GM23338 (cell line): ENCODE measurements around the gene SRPRA. TPM values are rescaled to one million over a fixed set of nuclear protein-coding genes. Genes with fewer than 3 reads are reported as not detected.

ENCODE experiments used
- ATAC-seq: fragments of 200-7000 bp; cut with Tn5 transposase; 3 replicates; pipeline ENCODE4 v1.9.1; 2020
- DNase-seq: peaks from one replicate; pipeline ENCODE4 v3.0.0-alpha.2; 2015; ENCODE audit warnings: low spot score
- H2AFZ ChIP-seq: fragments of 200-600 bp; sonication (generic); 2 replicates; pipeline ENCODE4 v1.8.0; 2016; ENCODE audit warnings: antibody characterized with exemption, mild to moderate bottlenecking, moderate library complexity
- H3F3A ChIP-seq: fragments of 200-600 bp; sonication (generic); replicated peaks from 2 replicates; pipeline ENCODE4 v1.8.0; 2017; ENCODE audit warnings: antibody characterized with exemption, mixed run types, low read depth
- H3K27ac ChIP-seq: fragments of 200-600 bp; sonication (generic); 2 replicates; pipeline ENCODE4 v1.6.1; 2016; ENCODE audit warnings: low read depth
- H3K27me3 ChIP-seq: fragments of 200-600 bp; sonication (generic); 2 replicates; pipeline ENCODE4 v1.8.0; 2016; ENCODE audit warnings: mild to moderate bottlenecking, mixed run types, moderate library complexity; ENCODE audit not compliant: insufficient read depth
- H3K36me3 ChIP-seq: fragments of 200-600 bp; sonication (generic); 2 replicates; pipeline ENCODE4 v1.8.0; 2016; ENCODE audit warnings: mild to moderate bottlenecking; ENCODE audit not compliant: insufficient read depth
- H3K4me1 ChIP-seq: fragments of 200-600 bp; sonication (generic); 2 replicates; pipeline ENCODE4 v1.8.0; 2016; ENCODE audit warnings: mild to moderate bottlenecking, moderate library complexity; ENCODE audit not compliant: insufficient read depth
- H3K4me2 ChIP-seq: fragments of 200-600 bp; sonication (generic); 2 replicates; pipeline ENCODE4 v1.7.1; 2017; ENCODE audit warnings: mixed run types
- H3K4me3 ChIP-seq: fragments of 200-600 bp; sonication (generic); 2 replicates; pipeline ENCODE4 v1.6.1; 2016; ENCODE audit warnings: mixed run types
- H3K79me2 ChIP-seq: fragments of 200-600 bp; sonication (generic); replicated peaks from 2 replicates; pipeline ENCODE4 v1.8.0; 2017; ENCODE audit warnings: mild to moderate bottlenecking; ENCODE audit not compliant: insufficient read depth
- H3K9me2 ChIP-seq: fragments of 200-600 bp; sonication (generic); 2 replicates; pipeline ENCODE4 v1.8.0; 2017; ENCODE audit not compliant: insufficient read depth
- H4K20me1 ChIP-seq: fragments of 200-600 bp; sonication (generic); replicated peaks from 2 replicates; pipeline ENCODE4 v1.8.0; 2017; ENCODE audit warnings: mild to moderate bottlenecking; ENCODE audit not compliant: insufficient read depth
- H3K27ac Mint-ChIP-seq: 2 replicates; pipeline ENCODE4 v1.8.0; 2020; ENCODE audit warnings: inconsistent platforms, mild to moderate bottlenecking, moderate library complexity, mixed read lengths
- H3K27me3 Mint-ChIP-seq: 3 replicates; pipeline ENCODE4 v1.8.0; 2022; ENCODE audit warnings: low read depth, mild to moderate bottlenecking, moderate library complexity, mixed read lengths, inconsistent platforms; ENCODE audit not compliant: insufficient read depth, poor library complexity
- H3K36me3 Mint-ChIP-seq: 3 replicates; pipeline ENCODE4 v1.8.0; 2021; ENCODE audit warnings: low read depth, mild to moderate bottlenecking, inconsistent platforms, moderate library complexity, mixed read lengths
- H3K4me1 Mint-ChIP-seq: 3 replicates; pipeline ENCODE4 v1.8.0; 2020; ENCODE audit warnings: mild to moderate bottlenecking, inconsistent platforms, mixed read lengths
- H3K4me3 Mint-ChIP-seq: 3 replicates; pipeline ENCODE4 v1.8.0; 2021; ENCODE audit warnings: moderate library complexity, mild to moderate bottlenecking, inconsistent platforms, mixed read lengths
- H3K9me3 Mint-ChIP-seq: 3 replicates; pipeline ENCODE4 v1.8.0; 2020; ENCODE audit warnings: moderate library complexity, mild to moderate bottlenecking, inconsistent platforms, mixed read lengths
- CREB1 ChIP-seq: fragments of 250-450 bp; sonication (Bioruptor Pico); IDR thresholded peaks from 2 replicates; pipeline ENCODE4 v1.5.0; 2020; ENCODE audit warnings: low read depth, mild to moderate bottlenecking, moderate library complexity
- ETS1 ChIP-seq: IDR thresholded peaks from 2 replicates; pipeline ENCODE4 v1.6.1; 2016; ENCODE audit warnings: antibody characterized with exemption
- EZH2 ChIP-seq: fragments of 200-600 bp; sonication (generic); IDR thresholded peaks from one replicate; pipeline ENCODE4 v1.8.0; 2017; ENCODE audit warnings: antibody characterized with exemption, mild to moderate bottlenecking, low read depth; ENCODE audit not compliant: unreplicated experiment
- EZH2phosphoT487 ChIP-seq: fragments of 200-600 bp; sonication (generic); IDR thresholded peaks from one replicate; pipeline ENCODE4 v1.8.1; 2018; ENCODE audit warnings: antibody characterized with exemption; ENCODE audit not compliant: unreplicated experiment
- JUNB ChIP-seq: IDR thresholded peaks from one replicate; pipeline ENCODE4 v1.6.1; 2016; ENCODE audit warnings: antibody characterized with exemption; ENCODE audit not compliant: unreplicated experiment
- NANOG ChIP-seq: IDR thresholded peaks from 2 replicates; pipeline ENCODE4 v1.6.1; 2016; ENCODE audit warnings: antibody characterized with exemption, borderline replicate concordance
- STAT1 ChIP-seq: IDR thresholded peaks from one replicate; pipeline ENCODE4 v1.6.1; 2016; ENCODE audit warnings: antibody characterized with exemption; ENCODE audit not compliant: unreplicated experiment
- ZNF114 ChIP-seq: fragments of 250-450 bp; sonication (Bioruptor Pico); IDR thresholded peaks from 2 replicates; pipeline ENCODE4 v1.5.0; 2020; ENCODE audit warnings: mild to moderate bottlenecking, moderate library complexity
- ZNF331 ChIP-seq: fragments of 250-450 bp; sonication (Bioruptor Pico); IDR thresholded peaks from 2 replicates; pipeline ENCODE4 v1.5.0; 2020; ENCODE audit warnings: low read depth, mild to moderate bottlenecking, moderate library complexity
- ZNF462 ChIP-seq: fragments of 250-450 bp; sonication (Bioruptor Pico); IDR thresholded peaks from 2 replicates; pipeline ENCODE4 v1.5.0; 2020; ENCODE audit warnings: mild to moderate bottlenecking, moderate library complexity
- polyA plus RNA-seq: library from polyadenylated mRNA; unstranded; fragments of >200 nt; fragmentation: Nextera tagmentation; extraction: Ambion mirVana; gene quantifications from 2 replicates; pipeline ENCODE4 v1.2.1, GENCODE V29; 2016
- total RNA-seq: library from RNA; depleted of rRNA; stranded (reverse); fragments of >200 nt; shearing (Covaris generic); gene quantifications from 2 replicates; pipeline ENCODE4 v1.2.3, GENCODE V29; 2014
- TF ChIP-seq, protein P1 (sequence below), 2 experiments: fragments of 200-600 bp in 1 of 2; sonication (generic) in 1 of 2; conservative IDR thresholded peaks; 2 replicates each; pipeline versions ENCODE4 v1.5.1 to v1.6.1; 2016 to 2017; ENCODE audit warnings: antibody characterized with exemption in 2 of 2, low read depth in 2 of 2, mild to moderate bottlenecking in 2 of 2, moderate library complexity in 1 of 2
- TF ChIP-seq, protein P2 (sequence below): IDR thresholded peaks from one replicate; pipeline ENCODE4 v1.6.1; 2018; ENCODE audit warnings: antibody characterized with exemption; ENCODE audit not compliant: unreplicated experiment

SRPRA gene
- total and polyA plus RNA-seq, 2 experiments from 2014 or later: 27.1 to 53.2 TPM

DNA sequence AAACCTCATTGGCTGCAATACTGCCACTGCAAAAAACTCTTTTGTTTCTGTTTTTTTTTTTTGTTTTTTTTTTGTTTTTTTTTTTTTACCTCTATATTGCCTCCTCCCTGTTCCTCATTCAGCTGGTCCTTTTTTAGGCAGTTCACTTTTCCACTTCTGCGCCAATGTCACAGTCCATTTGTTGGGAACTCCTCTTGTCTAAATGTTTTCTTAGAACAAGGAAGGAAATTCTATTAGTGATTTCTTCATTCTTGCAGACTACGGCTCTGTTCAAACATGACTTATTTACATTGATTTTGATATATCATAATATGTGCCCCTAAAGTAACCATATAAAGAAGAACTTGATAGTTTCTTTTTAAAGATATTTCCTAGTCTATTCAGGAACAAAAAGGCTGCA is 54.3 kb downstream of the SRPRA start:
- Histone ChIP-seq H3K27ac (no peak overlapping the region), H3F3A (no peaks in the 10 kb centered on the region; the same call in 1 of the 2 replicates), H3K4me2 (no peak overlapping the region), H3K4me1 (peaks cover 19% of the 10 kb centered on the region), H3K27me3 (no peaks in the 10 kb centered on the region), H3K79me2 (peaks cover 92% of the 10 kb centered on the region), H4K20me1 (peaks cover 59% of the 10 kb centered on the region), H3K9me2 (no peaks in the 10 kb centered on the region), H2AFZ (no peak overlapping the region), H3K36me3 (peaks cover 5% of the 10 kb centered on the region; the same call in 1 of the 2 replicates), H3K4me3 (no peak overlapping the region)
- Mint-ChIP-seq H3K4me1 (peaks cover 16% of the 10 kb centered on the region), H3K27me3 (peaks cover 8% of the 10 kb centered on the region), H3K36me3 (peaks cover 14% of the 10 kb centered on the region), H3K27ac (no peak overlapping the region), H3K9me3 (peaks cover 2% of the 10 kb centered on the region; the same call in 1 of the 3 replicates), H3K4me3 (no peak overlapping the region)
- ATAC-seq (no peak), DNase-seq (no peak)
- TF ChIP-seq ZNF331 (CRISPR knock-in tag): no peak
- TF ChIP-seq ZNF114 (CRISPR knock-in tag): no peak
- TF ChIP-seq, protein P1, sequence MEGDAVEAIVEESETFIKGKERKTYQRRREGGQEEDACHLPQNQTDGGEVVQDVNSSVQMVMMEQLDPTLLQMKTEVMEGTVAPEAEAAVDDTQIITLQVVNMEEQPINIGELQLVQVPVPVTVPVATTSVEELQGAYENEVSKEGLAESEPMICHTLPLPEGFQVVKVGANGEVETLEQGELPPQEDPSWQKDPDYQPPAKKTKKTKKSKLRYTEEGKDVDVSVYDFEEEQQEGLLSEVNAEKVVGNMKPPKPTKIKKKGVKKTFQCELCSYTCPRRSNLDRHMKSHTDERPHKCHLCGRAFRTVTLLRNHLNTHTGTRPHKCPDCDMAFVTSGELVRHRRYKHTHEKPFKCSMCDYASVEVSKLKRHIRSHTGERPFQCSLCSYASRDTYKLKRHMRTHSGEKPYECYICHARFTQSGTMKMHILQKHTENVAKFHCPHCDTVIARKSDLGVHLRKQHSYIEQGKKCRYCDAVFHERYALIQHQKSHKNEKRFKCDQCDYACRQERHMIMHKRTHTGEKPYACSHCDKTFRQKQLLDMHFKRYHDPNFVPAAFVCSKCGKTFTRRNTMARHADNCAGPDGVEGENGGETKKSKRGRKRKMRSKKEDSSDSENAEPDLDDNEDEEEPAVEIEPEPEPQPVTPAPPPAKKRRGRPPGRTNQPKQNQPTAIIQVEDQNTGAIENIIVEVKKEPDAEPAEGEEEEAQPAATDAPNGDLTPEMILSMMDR (conservative IDR thresholded peaks at IDR 0.05; ENCODE audit: low read depth in 2 of 2): no peak
- no peak for TF ChIP-seq EZH2phosphoT487
- TF ChIP-seq ETS1: no peak
- TF ChIP-seq JUNB: no peak
- TF ChIP-seq CREB1 (CRISPR knock-in tag): no peak
- TF ChIP-seq ZNF462 (CRISPR knock-in tag): no peak
- no peak for TF ChIP-seq STAT1
- TF ChIP-seq EZH2: no peak
- TF ChIP-seq NANOG: no peak
- TF ChIP-seq, protein P2, sequence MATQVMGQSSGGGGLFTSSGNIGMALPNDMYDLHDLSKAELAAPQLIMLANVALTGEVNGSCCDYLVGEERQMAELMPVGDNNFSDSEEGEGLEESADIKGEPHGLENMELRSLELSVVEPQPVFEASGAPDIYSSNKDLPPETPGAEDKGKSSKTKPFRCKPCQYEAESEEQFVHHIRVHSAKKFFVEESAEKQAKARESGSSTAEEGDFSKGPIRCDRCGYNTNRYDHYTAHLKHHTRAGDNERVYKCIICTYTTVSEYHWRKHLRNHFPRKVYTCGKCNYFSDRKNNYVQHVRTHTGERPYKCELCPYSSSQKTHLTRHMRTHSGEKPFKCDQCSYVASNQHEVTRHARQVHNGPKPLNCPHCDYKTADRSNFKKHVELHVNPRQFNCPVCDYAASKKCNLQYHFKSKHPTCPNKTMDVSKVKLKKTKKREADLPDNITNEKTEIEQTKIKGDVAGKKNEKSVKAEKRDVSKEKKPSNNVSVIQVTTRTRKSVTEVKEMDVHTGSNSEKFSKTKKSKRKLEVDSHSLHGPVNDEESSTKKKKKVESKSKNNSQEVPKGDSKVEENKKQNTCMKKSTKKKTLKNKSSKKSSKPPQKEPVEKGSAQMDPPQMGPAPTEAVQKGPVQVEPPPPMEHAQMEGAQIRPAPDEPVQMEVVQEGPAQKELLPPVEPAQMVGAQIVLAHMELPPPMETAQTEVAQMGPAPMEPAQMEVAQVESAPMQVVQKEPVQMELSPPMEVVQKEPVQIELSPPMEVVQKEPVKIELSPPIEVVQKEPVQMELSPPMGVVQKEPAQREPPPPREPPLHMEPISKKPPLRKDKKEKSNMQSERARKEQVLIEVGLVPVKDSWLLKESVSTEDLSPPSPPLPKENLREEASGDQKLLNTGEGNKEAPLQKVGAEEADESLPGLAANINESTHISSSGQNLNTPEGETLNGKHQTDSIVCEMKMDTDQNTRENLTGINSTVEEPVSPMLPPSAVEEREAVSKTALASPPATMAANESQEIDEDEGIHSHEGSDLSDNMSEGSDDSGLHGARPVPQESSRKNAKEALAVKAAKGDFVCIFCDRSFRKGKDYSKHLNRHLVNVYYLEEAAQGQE: no peak
